ENCODE measurements around the gene FHOD3. TPM values are rescaled to one million over a fixed set of nuclear protein-coding genes. Genes with fewer than 3 reads are reported as not detected.

The FHOD3 gene
- total RNA-seq, 3 donors from 2014 or later: 2.7 to 14.4 (median 4.0) TPM

GRCh38 chr18:36589857-36590543 is 292.5 kb downstream of the FHOD3 start:
- intact Hi-C loops (cut with DNase I, micrococcal nuclease): no loop called here
- TF ChIP-seq CTCF (IDR thresholded peaks at IDR 0.05): no peak
- no peak for ATAC-seq
- Histone ChIP-seq H3K4me1 (ENCODE audit: low read depth) (no peaks in the 10 kb centered on the region), H3K36me3 (ENCODE audit: low read depth) (no peaks in the 10 kb centered on the region), H3K9me3 (no peaks in the 10 kb centered on the region), H3K4me3 (no peak overlapping the region)
- DNase-seq: no peak

- no peak for TF ChIP-seq CTCF (IDR thresholded peaks at IDR 0.05)
- no peaks in the 10 kb centered on the region for H3K9me3 ChIP-seq
- no peaks in the 10 kb centered on the region for H3K36me3 ChIP-seq (ENCODE audit: low read depth)
- H3K4me3 ChIP-seq: no peak overlapping the region
- intact Hi-C loops (cut with DNase I, micrococcal nuclease): no loop called here
- no peaks in the 10 kb centered on the region for H3K4me1 ChIP-seq (ENCODE audit: low read depth)
- DNase-seq: no peak
- no peak for ATAC-seq
Measured at GRCh38 chr18:36590621-36591580, 293.4 kb downstream of the FHOD3 start.

- Histone ChIP-seq H3K9me3 (no peaks in the 10 kb centered on the region), H3K4me1 (ENCODE audit: low read depth) (no peaks in the 10 kb centered on the region), H3K4me3 (no peak overlapping the region), H3K36me3 (ENCODE audit: low read depth) (no peaks in the 10 kb centered on the region)
- no peak for DNase-seq
- TF ChIP-seq CTCF (IDR thresholded peaks at IDR 0.05): no peak
- intact Hi-C loops (cut with DNase I, micrococcal nuclease): no loop called here
- ATAC-seq: no peak
Measured at GRCh38 chr18:36592282-36592681, 294.8 kb downstream of the FHOD3 start.

- H3K36me3 ChIP-seq (ENCODE audit: low read depth): no peaks in the 10 kb centered on the region
- intact Hi-C loops (cut with DNase I, micrococcal nuclease): no loop called here
- ATAC-seq: no peak
Measured at GRCh38 chr18:36593001-36593400, 295.5 kb downstream of the FHOD3 start.

GRCh38 chr18:36593641-36594040 is 296.1 kb downstream of the FHOD3 start:
- Histone ChIP-seq H3K4me3 (no peak overlapping the region), H3K9me3 (no peaks in the 10 kb centered on the region), H3K4me1 (ENCODE audit: low read depth) (peaks cover 10% of the 10 kb centered on the region), H3K36me3 (ENCODE audit: low read depth) (no peaks in the 10 kb centered on the region)
- no peak for DNase-seq
- ATAC-seq: no peak
- no peak for TF ChIP-seq CTCF (IDR thresholded peaks at IDR 0.05)
- intact Hi-C loops (cut with DNase I, micrococcal nuclease): no loop called here

More at GRCh38 chr18:36593001-36593400, 295.5 kb downstream of the FHOD3 start:
- TF ChIP-seq CTCF (IDR thresholded peaks at IDR 0.05): no peak
- Histone ChIP-seq H3K9me3 (no peaks in the 10 kb centered on the region), H3K4me3 (no peak overlapping the region), H3K4me1 (ENCODE audit: low read depth) (peaks cover 3% of the 10 kb centered on the region)
- DNase-seq: no peak

All from mucosa of descending colon (tissue), 3 donors.